SK-N-SH (cell line): ENCODE measurements around the gene ZNF23. TPM values are rescaled to one million over a fixed set of nuclear protein-coding genes. Genes with fewer than 3 reads are reported as not detected.

Source experiments
- CTCF ChIA-PET: fragments of 300-600, 350-600 bp; formaldehyde crosslinking; extraction: SDS; loops from one replicate; lab custom pipeline; 2021; lab: Yijun Ruan, JAX
- POLR2A ChIA-PET: fragments of 350-600 bp; sonication (Branson Sonifier 250); formaldehyde crosslinking; extraction: SDS; loops from one replicate; lab custom pipeline; 2020; ENCODE audit warnings: antibody characterized with exemption, inconsistent platforms; lab: Yijun Ruan, JAX
- DNase-seq: peaks from one replicate; pipeline ENCODE4 v3.0.0; 2012
- H2AFZ ChIP-seq: fragments of 200-600 bp; sonication (generic); 2 replicates; pipeline ENCODE4 v1.8.1; 2016; ENCODE audit warnings: antibody characterized with exemption, mild to moderate bottlenecking, low read depth
- H3F3A ChIP-seq: fragments of 200-600 bp; sonication (generic); replicated peaks from 2 replicates; pipeline ENCODE3; 2016; ENCODE audit warnings: antibody characterized with exemption, mild to moderate bottlenecking; ENCODE audit not compliant: insufficient read depth
- H3K27ac ChIP-seq, 2 experiments: fragments of 200-500 bp in 1 of 2; fragments of 200-600 bp in 1 of 2; sonication (Bioruptor generic) in 1 of 2; sonication (generic), shearing (Covaris generic) in 1 of 2; 2 replicates each; pipeline versions ENCODE4 v1.5.1 to v1.6.1; 2014 to 2016; ENCODE audit warnings: low read depth in 2 of 2, inconsistent platforms in 1 of 2, low read length in 1 of 2, mild to moderate bottlenecking in 1 of 2, mixed read lengths in 1 of 2
- H3K27me3 ChIP-seq: fragments of 200-600 bp; sonication (generic), shearing (Covaris generic); 2 replicates; pipeline ENCODE4 v1.6.1; 2016; ENCODE audit warnings: mixed run types; ENCODE audit not compliant: insufficient read depth
- H3K36me3 ChIP-seq, 2 experiments: fragments of 200-500 bp in 1 of 2; fragments of 200-600 bp in 1 of 2; sonication (Bioruptor generic) in 1 of 2; sonication (generic) in 1 of 2; replicated peaks in 1 of 2; 2 replicates each; pipeline versions ENCODE3 to v1.5.1; 2014 to 2016; ENCODE audit warnings: low read length in 1 of 2, mild to moderate bottlenecking in 1 of 2; ENCODE audit not compliant: insufficient read depth in 2 of 2, control insufficient read depth in 1 of 2
- H3K4me1 ChIP-seq, 2 experiments: fragments of 200-500 bp in 1 of 2; fragments of 200-600 bp in 1 of 2; sonication (Bioruptor generic) in 1 of 2; sonication (generic), shearing (Covaris generic) in 1 of 2; 2 replicates each; pipeline versions ENCODE4 v1.5.1 to v1.6.1; 2014 to 2016; ENCODE audit warnings: low read depth in 1 of 2, low read length in 1 of 2, mixed run types in 1 of 2; ENCODE audit not compliant: insufficient read depth in 2 of 2, control insufficient read depth in 1 of 2
- H3K4me2 ChIP-seq: fragments of 200-600 bp; sonication (generic), shearing (Covaris generic); 2 replicates; pipeline ENCODE4 v1.6.1; 2017; ENCODE audit warnings: mixed run types
- H3K4me3 ChIP-seq, 2 experiments: fragments of 200-500 bp in 1 of 2; fragments of 200-600 bp in 1 of 2; sonication (Bioruptor generic) in 1 of 2; sonication (generic), shearing (Covaris generic) in 1 of 2; 2 replicates each; pipeline versions ENCODE4 v1.5.1 to v1.8.1; 2014 to 2016; ENCODE audit warnings: low read depth in 2 of 2, inconsistent platforms in 1 of 2, low read length in 1 of 2, mild to moderate bottlenecking in 1 of 2, mixed read lengths in 1 of 2, moderate library complexity in 1 of 2
- H3K79me2 ChIP-seq: fragments of 200-600 bp; sonication (generic); 2 replicates; pipeline ENCODE4 v1.8.1; 2017; ENCODE audit warnings: mild to moderate bottlenecking; ENCODE audit not compliant: insufficient read depth
- H3K9ac ChIP-seq: fragments of 200-600 bp; sonication (generic); 2 replicates; pipeline ENCODE4 v1.6.1; 2017; ENCODE audit warnings: mixed run types
- H3K9me2 ChIP-seq: fragments of 200-600 bp; sonication (generic); 2 replicates; pipeline ENCODE4 v1.6.1; 2017; ENCODE audit warnings: mixed run types
- H3K9me3 ChIP-seq: fragments of 200-600 bp; sonication (generic); 2 replicates; pipeline ENCODE4 v1.6.1; 2017; ENCODE audit warnings: mixed run types, mild to moderate bottlenecking, moderate library complexity
- H4K20me1 ChIP-seq: fragments of 200-600 bp; sonication (generic); 2 replicates; pipeline ENCODE4 v1.6.1; 2017; ENCODE audit warnings: mild to moderate bottlenecking, mixed run types; ENCODE audit not compliant: insufficient read depth
- ELF1 ChIP-seq: IDR thresholded peaks from 2 replicates; pipeline ENCODE4 v1.4.0; 2012
- EP300 ChIP-seq, 2 experiments: IDR thresholded peaks; 2 replicates each; pipeline versions ENCODE4 v1.4.0 to v1.6.1; 2012; ENCODE audit warnings: borderline replicate concordance in 1 of 2, low read depth in 1 of 2, low read length in 1 of 2
- FOSL2 ChIP-seq: IDR thresholded peaks from 2 replicates; pipeline ENCODE4 v1.4.0; 2012; ENCODE audit warnings: low read depth, mild to moderate bottlenecking, moderate library complexity, borderline replicate concordance
- FOXJ3 ChIP-seq: sonication (generic); formaldehyde crosslinking; IDR thresholded peaks from 2 replicates; pipeline ENCODE4 v1.5.1; 2020; ENCODE audit warnings: mild to moderate bottlenecking, missing genetic modification reagents
- FOXM1 ChIP-seq: IDR thresholded peaks from 2 replicates; pipeline ENCODE4 v1.4.0; 2012; ENCODE audit warnings: low read depth, mild to moderate bottlenecking
- GATA2 ChIP-seq: sonication (generic); formaldehyde crosslinking; IDR thresholded peaks from 2 replicates; pipeline ENCODE4 v1.5.0; 2020; ENCODE audit warnings: mild to moderate bottlenecking, missing genetic modification reagents
- MEF2A ChIP-seq: IDR thresholded peaks from 2 replicates; pipeline ENCODE4 v1.4.0; 2012; ENCODE audit warnings: low read depth, borderline replicate concordance
- NFIC ChIP-seq: IDR thresholded peaks from 2 replicates; pipeline ENCODE4 v1.4.0; 2012; ENCODE audit warnings: borderline replicate concordance
- NRF1 ChIP-seq: IDR thresholded peaks from 2 replicates; pipeline ENCODE4 v1.6.1; 2012; ENCODE audit warnings: low read depth, mild to moderate bottlenecking, low read length
- POLR2AphosphoS5 ChIP-seq: IDR thresholded peaks from 2 replicates; pipeline ENCODE4 v1.6.1; 2012; ENCODE audit warnings: low read depth, low read length
- RAD21 ChIP-seq: IDR thresholded peaks from 2 replicates; pipeline ENCODE4 v1.6.1; 2012; ENCODE audit warnings: mild to moderate bottlenecking, low read length
- REST ChIP-seq: IDR thresholded peaks from 2 replicates; pipeline ENCODE4 v1.6.1; 2012; ENCODE audit warnings: mild to moderate bottlenecking, low read depth, low read length, moderate library complexity
- RFX5 ChIP-seq: IDR thresholded peaks from 2 replicates; pipeline ENCODE4 v1.6.1; 2012; ENCODE audit warnings: mild to moderate bottlenecking, improper control_type of control experiment, low read length
- SIN3A ChIP-seq: IDR thresholded peaks from 2 replicates; pipeline ENCODE4 v1.6.1; 2012; ENCODE audit warnings: low read depth, mild to moderate bottlenecking, low read length, moderate library complexity, borderline replicate concordance
- SMC3 ChIP-seq: IDR thresholded peaks from 2 replicates; pipeline ENCODE4 v1.6.1; 2012; ENCODE audit warnings: low read depth, low read length, improper control_type of control experiment
- TAF1 ChIP-seq: IDR thresholded peaks from 2 replicates; pipeline ENCODE4 v1.6.1; 2012; ENCODE audit warnings: low read depth, mild to moderate bottlenecking, low read length, moderate library complexity, borderline replicate concordance
- TEAD4 ChIP-seq: IDR thresholded peaks from 2 replicates; pipeline ENCODE4 v1.4.0; 2012; ENCODE audit warnings: mild to moderate bottlenecking, borderline replicate concordance; ENCODE audit not compliant: insufficient read depth
- WGBS: methylation state at CpG from one replicate; pipeline ENCODE4 v1.1.6; 2017; ENCODE audit warnings: low lambda C conversion rate; 5-methylcytosine and 5-hydroxymethylcytosine counted together
- polyA plus RNA-seq, 3 experiments: library from polyadenylated mRNA; depleted of rRNA; stranded (reverse); fragments of >200 nt; gene quantifications; 2 replicates each; pipeline ENCODE4 v1.2.3, GENCODE V29; 2012
- TF ChIP-seq, protein P1 (sequence below): fragments of 150-350 bp; IDR thresholded peaks from 2 replicates; pipeline ENCODE4 v1.6.1; 2016; ENCODE audit warnings: mild to moderate bottlenecking, low read depth, low read length
- TF ChIP-seq, protein P2 (sequence below): IDR thresholded peaks from 2 replicates; pipeline ENCODE4 v1.4.0; 2012; ENCODE audit warnings: low read depth, borderline replicate concordance

Gene ZNF23
- polyA plus RNA-seq, 1 of the 3 experiments (the other 2 are of a cell fraction), result 7.3 TPM

DNA sequence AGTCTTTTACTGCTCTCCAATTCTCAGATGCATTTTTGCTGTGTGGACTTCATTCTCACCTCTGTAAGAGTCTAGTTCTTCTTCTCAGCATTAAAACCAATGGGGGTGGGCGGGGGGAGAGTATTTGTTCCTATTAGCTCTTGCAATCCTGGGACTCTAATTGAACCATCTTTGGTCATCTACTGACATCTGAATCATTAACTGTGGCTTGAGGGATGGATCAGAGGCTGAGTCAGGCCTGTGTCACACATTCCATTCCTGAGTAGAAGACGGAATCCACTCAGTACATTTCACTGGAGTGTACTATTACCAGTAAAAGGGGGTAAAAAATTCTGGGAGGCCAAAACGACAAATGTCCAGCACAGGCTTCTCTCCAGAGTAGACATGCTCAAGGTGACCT lies 12.8 kb upstream of the ZNF23 start (continued):
- peak in 1 of 2 experiments; percentile 76; a peak in 2 of 4 replicates for TF ChIP-seq EP300 (IDR thresholded peaks at IDR 0.05; ENCODE audit: borderline replicate concordance in 1 of 2, low read depth in 1 of 2, low read length in 1 of 2)
- no peak for TF ChIP-seq FOXM1
- no peak for TF ChIP-seq NRF1
- TF ChIP-seq ELF1, result no peak
- TF ChIP-seq POLR2AphosphoS5, result peak; percentile 29; the same call in 1 of the 2 replicates
- no peak for TF ChIP-seq FOXJ3
- TF ChIP-seq, protein P1, sequence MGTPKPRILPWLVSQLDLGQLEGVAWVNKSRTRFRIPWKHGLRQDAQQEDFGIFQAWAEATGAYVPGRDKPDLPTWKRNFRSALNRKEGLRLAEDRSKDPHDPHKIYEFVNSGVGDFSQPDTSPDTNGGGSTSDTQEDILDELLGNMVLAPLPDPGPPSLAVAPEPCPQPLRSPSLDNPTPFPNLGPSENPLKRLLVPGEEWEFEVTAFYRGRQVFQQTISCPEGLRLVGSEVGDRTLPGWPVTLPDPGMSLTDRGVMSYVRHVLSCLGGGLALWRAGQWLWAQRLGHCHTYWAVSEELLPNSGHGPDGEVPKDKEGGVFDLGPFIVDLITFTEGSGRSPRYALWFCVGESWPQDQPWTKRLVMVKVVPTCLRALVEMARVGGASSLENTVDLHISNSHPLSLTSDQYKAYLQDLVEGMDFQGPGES, result no peak
- no peak for TF ChIP-seq GATA2 (CRISPR knock-in tag)
- TF ChIP-seq NFIC, result peak; percentile 22; the same call in 1 of the 2 replicates

GRCh38 chr16:71473891-71474290 lies 11.8 kb upstream of the ZNF23 start:
- Histone ChIP-seq H3K4me1 (no peaks in the 10 kb centered on the region), H2AFZ (no peak overlapping the region), H3K79me2 (no peaks in the 10 kb centered on the region), H3K36me3 (peaks cover 28 to 35% of the 10 kb centered on the region in 2 experiments), H3K9ac (no peak overlapping the region), H3K4me3 (no peak overlapping the region), H3F3A (peaks cover 20% of the 10 kb centered on the region), H4K20me1 (no peaks in the 10 kb centered on the region), H3K4me2 (0 out of 2 replicates have a peak overlapping the region, but pooled peaks have one; percentile 25), H3K9me3 (no peaks in the 10 kb centered on the region; the same call in 1 of the 2 replicates), H3K9me2 (no peaks in the 10 kb centered on the region), H3K27me3 (no peaks in the 10 kb centered on the region), H3K27ac (peak overlapping the region in 1 of 2 experiments; percentile 77; a peak in 1 of 4 replicates)
- no peak for DNase-seq
- 81% methylated on average over 5 of the region's 5 CpGs for WGBS
- ChIA-PET POLR2A (no interaction called here), CTCF (interaction anchor here (1.5 kb wide), 1 partner anchor 15 kb away, joined by 3 read pairs; no protein-coding TSS in a partner anchor)
- TF ChIP-seq POLR2AphosphoS5 (no peak), TAF1 (no peak), SIN3A (no peak), RFX5 (no peak), TEAD4 (no peak), RAD21 (no peak), FOSL2 (no peak), SMC3 (no peak), MEF2A (no peak), REST (no peak), ELF1 (no peak)
- TF ChIP-seq, protein P2, sequence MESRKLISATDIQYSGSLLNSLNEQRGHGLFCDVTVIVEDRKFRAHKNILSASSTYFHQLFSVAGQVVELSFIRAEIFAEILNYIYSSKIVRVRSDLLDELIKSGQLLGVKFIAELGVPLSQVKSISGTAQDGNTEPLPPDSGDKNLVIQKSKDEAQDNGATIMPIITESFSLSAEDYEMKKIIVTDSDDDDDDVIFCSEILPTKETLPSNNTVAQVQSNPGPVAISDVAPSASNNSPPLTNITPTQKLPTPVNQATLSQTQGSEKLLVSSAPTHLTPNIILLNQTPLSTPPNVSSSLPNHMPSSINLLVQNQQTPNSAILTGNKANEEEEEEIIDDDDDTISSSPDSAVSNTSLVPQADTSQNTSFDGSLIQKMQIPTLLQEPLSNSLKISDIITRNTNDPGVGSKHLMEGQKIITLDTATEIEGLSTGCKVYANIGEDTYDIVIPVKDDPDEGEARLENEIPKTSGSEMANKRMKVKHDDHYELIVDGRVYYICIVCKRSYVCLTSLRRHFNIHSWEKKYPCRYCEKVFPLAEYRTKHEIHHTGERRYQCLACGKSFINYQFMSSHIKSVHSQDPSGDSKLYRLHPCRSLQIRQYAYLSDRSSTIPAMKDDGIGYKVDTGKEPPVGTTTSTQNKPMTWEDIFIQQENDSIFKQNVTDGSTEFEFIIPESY, result no peak
